ENCODE measurements around the gene CFAP97D1. TPM values are rescaled to one million over a fixed set of nuclear protein-coding genes. Genes with fewer than 3 reads are reported as not detected.
A peak's percentile ranks its signal among the peaks of the same experiment; 100 is the strongest.

Gene CFAP97D1
- total RNA-seq, 5 donors from 2014 or later (not counting 1 experiment from before 2014, with no cell fraction given), result not detected

GRCh38 chr17:43740541-43740940 is 39.7 kb upstream of the CFAP97D1 start:
- Mint-ChIP-seq H3K27ac (no peak overlapping the region), H3K27me3 (peaks cover 32 to 47% of the 10 kb centered on the region in 2 donors), H3K4me1 (no peaks in the 10 kb centered on the region), H3K4me3 (no peak overlapping the region), H3K9me3 (no peaks in the 10 kb centered on the region), H3K36me3 (no peaks in the 10 kb centered on the region)
- ATAC-seq (replicated peaks in 1 of 4), result no peak
- no peak for DNase-seq
- no peak overlapping the region for H3K27ac ChIP-seq (ENCODE audit: low read length)
- H3K36me3 ChIP-seq (ENCODE audit: control insufficient read depth in 2 of 2, extremely low read depth in 1 of 2, insufficient read depth in 1 of 2, low read length in 1 of 2), result no peaks in the 10 kb centered on the region
- POLR2A ChIA-PET, result no interaction called here
- H3K4me1 ChIP-seq (ENCODE audit: control insufficient read depth in 1 of 2, extremely low read depth in 1 of 2, insufficient read depth in 2 of 2, low read length in 2 of 2), result no peaks in the 10 kb centered on the region
- peaks cover 0 to 49% of the 10 kb centered on the region in 2 experiments for H3K27me3 ChIP-seq (replicated peaks in 1 of 2; ENCODE audit: control insufficient read depth in 2 of 2, extremely low read depth in 1 of 2, insufficient read depth in 2 of 2, low read length in 1 of 2)
- 87% methylated on average over 4 of the region's 4 CpGs for whole genome bisulfite sequencing (ENCODE audit: insufficient coverage)
- H3K9me3 ChIP-seq, result no peaks in the 10 kb centered on the region
- H3K4me3 ChIP-seq (ENCODE audit: control insufficient read depth in 1 of 2, extremely low read depth in 1 of 2, low read length in 1 of 2), result no peak overlapping the region
- CTCF ChIA-PET, result no interaction called here

- peaks cover 42 to 58% of the 10 kb centered on the region in 2 donors for H3K27me3 Mint-ChIP-seq
- no peaks in the 10 kb centered on the region for H3K9me3 Mint-ChIP-seq
- H3K4me1 Mint-ChIP-seq, result no peaks in the 10 kb centered on the region
- Histone ChIP-seq H3K4me3 (ENCODE audit: control insufficient read depth in 1 of 2, extremely low read depth in 1 of 2, low read length in 1 of 2) (no peak overlapping the region), H3K9me3 (no peaks in the 10 kb centered on the region), H3K27ac (ENCODE audit: low read length) (no peak overlapping the region), H3K36me3 (ENCODE audit: control insufficient read depth in 2 of 2, extremely low read depth in 1 of 2, insufficient read depth in 1 of 2, low read length in 1 of 2) (no peaks in the 10 kb centered on the region), H3K27me3 (replicated peaks in 1 of 2; ENCODE audit: control insufficient read depth in 2 of 2, extremely low read depth in 1 of 2, insufficient read depth in 2 of 2, low read length in 1 of 2) (peaks cover 0 to 56% of the 10 kb centered on the region in 2 experiments), H3K4me1 (ENCODE audit: control insufficient read depth in 1 of 2, extremely low read depth in 1 of 2, insufficient read depth in 2 of 2, low read length in 2 of 2) (no peaks in the 10 kb centered on the region)
- POLR2A ChIA-PET, result no interaction called here
- WGBS (ENCODE audit: insufficient coverage), result 78% methylated on average over 4 of the region's 5 CpGs
- no peak for ATAC-seq (replicated peaks in 1 of 4)
- no peak overlapping the region for H3K4me3 Mint-ChIP-seq
- CTCF ChIA-PET, result interaction anchor here in 1 of 2 donors (0.6 kb wide), 1 partner anchor 69 kb away, joined by 3 read pairs; no protein-coding TSS in a partner anchor
- no peaks in the 10 kb centered on the region for H3K36me3 Mint-ChIP-seq
- DNase-seq, result no peak
- H3K27ac Mint-ChIP-seq, result no peak overlapping the region
Measured at GRCh38 chr17:43741636-43742035, 38.6 kb upstream of the CFAP97D1 start.

- Mint-ChIP-seq H3K36me3 (no peaks in the 10 kb centered on the region), H3K9me3 (no peaks in the 10 kb centered on the region), H3K4me3 (no peak overlapping the region), H3K27ac (no peak overlapping the region), H3K27me3 (peaks cover 55 to 64% of the 10 kb centered on the region in 2 donors), H3K4me1 (no peaks in the 10 kb centered on the region)
- ATAC-seq (replicated peaks in 1 of 4) (no peak), DNase-seq (no peak)
- no peaks in the 10 kb centered on the region for H3K4me1 ChIP-seq (ENCODE audit: control insufficient read depth in 1 of 2, extremely low read depth in 1 of 2, insufficient read depth in 2 of 2, low read length in 2 of 2)
- no peaks in the 10 kb centered on the region for H3K9me3 ChIP-seq
- no peak overlapping the region for H3K27ac ChIP-seq (ENCODE audit: low read length)
- H3K4me3 ChIP-seq (ENCODE audit: control insufficient read depth in 1 of 2, extremely low read depth in 1 of 2, low read length in 1 of 2), result no peak overlapping the region
- no peaks in the 10 kb centered on the region for H3K36me3 ChIP-seq (ENCODE audit: control insufficient read depth in 2 of 2, extremely low read depth in 1 of 2, insufficient read depth in 1 of 2, low read length in 1 of 2)
- ChIA-PET POLR2A (no interaction called here), CTCF (no interaction called here)
- WGBS (ENCODE audit: insufficient coverage), result no CpG with 5 or more reads among the region's 6 CpGs
- H3K27me3 ChIP-seq (replicated peaks in 1 of 2; ENCODE audit: control insufficient read depth in 2 of 2, extremely low read depth in 1 of 2, insufficient read depth in 2 of 2, low read length in 1 of 2), result peaks cover 0 to 63% of the 10 kb centered on the region in 2 experiments
Measured at GRCh38 chr17:43745541-43745940, 34.7 kb upstream of the CFAP97D1 start.

DNA sequence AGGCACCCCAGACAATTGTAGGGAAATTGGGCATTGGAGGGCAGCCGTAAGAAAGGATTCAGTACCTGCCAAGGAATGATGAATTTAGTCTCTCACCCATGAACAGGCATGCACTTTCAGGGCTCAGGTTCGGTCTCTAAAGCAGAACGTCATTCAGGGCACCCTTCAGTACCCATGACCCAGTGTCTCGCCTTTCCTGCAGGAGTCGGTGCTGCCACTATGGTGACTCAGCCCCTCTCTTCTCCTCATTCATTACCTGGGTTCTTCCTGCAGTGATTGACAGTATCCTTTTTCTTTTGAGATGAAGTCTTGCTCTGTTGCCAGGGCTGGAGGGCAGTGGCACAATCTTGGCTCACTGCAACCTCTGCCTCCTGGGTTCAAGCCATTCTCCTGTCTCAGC is 30.1 kb upstream of the CFAP97D1 start:
- no peaks in the 10 kb centered on the region for H3K36me3 Mint-ChIP-seq
- no peak overlapping the region for H3K27ac Mint-ChIP-seq
- Histone ChIP-seq H3K36me3 (ENCODE audit: control insufficient read depth in 2 of 2, extremely low read depth in 1 of 2, insufficient read depth in 1 of 2, low read length in 1 of 2) (no peaks in the 10 kb centered on the region), H3K9me3 (no peaks in the 10 kb centered on the region), H3K4me3 (ENCODE audit: control insufficient read depth in 1 of 2, extremely low read depth in 1 of 2, low read length in 1 of 2) (no peak overlapping the region), H3K4me1 (ENCODE audit: control insufficient read depth in 1 of 2, extremely low read depth in 1 of 2, insufficient read depth in 2 of 2, low read length in 2 of 2) (no peaks in the 10 kb centered on the region), H3K27me3 (replicated peaks in 1 of 2; ENCODE audit: control insufficient read depth in 2 of 2, extremely low read depth in 1 of 2, insufficient read depth in 2 of 2, low read length in 1 of 2) (peaks cover 0 to 54% of the 10 kb centered on the region in 2 experiments), H3K27ac (ENCODE audit: low read length) (no peak overlapping the region)
- ATAC-seq (replicated peaks in 1 of 4) (no peak), DNase-seq (no peak)
- H3K9me3 Mint-ChIP-seq, result no peaks in the 10 kb centered on the region
- 66% methylated on average over 2 of the region's 5 CpGs for WGBS (ENCODE audit: insufficient coverage)
- no peak overlapping the region for H3K4me3 Mint-ChIP-seq
- peaks cover 56% of the 10 kb centered on the region in 2 donors for H3K27me3 Mint-ChIP-seq
- ChIA-PET CTCF (interaction anchor here in 1 of 2 donors (0.8 kb wide), 1 partner anchor 9 kb away, joined by 4 read pairs; no protein-coding TSS in a partner anchor), POLR2A (no interaction called here)
- peaks cover 0 to 2% (median 0%) of the 10 kb centered on the region in 3 donors for H3K4me1 Mint-ChIP-seq

DNA sequence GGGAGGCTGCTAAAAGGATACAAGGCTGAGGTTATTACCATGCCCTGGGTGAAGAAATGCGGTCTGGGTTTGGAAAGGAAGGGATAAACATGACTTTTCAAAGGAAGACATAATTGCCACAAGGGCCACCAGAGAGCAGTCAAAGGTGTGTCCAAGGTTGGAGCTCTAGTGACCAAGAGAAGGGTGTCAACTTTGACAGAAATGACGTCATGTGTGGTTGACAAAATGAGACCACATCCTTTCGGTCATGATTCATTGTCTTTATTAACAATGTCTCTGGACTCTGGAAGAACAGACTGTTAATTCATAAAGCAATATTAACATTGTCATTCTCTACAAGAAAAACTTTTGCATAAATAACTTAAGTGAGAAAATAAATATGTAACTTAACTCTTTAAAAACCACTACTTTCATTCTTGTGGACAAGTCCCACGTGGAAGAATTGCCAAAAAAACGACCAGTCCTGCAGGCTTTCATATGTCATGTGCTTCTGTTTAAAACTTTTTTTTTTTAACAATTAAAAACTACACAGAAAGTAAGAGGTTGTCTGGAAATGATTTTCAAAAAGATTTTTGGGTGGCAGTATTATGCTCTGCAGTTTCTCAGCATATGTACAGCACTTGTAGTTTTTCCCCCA is 26.6 kb upstream of the CFAP97D1 start:
- H3K36me3 Mint-ChIP-seq, result no peaks in the 10 kb centered on the region
- peaks cover 0 to 7% (median 3%) of the 10 kb centered on the region in 3 donors for H3K4me1 Mint-ChIP-seq
- peaks cover 51 to 58% of the 10 kb centered on the region in 2 donors for H3K27me3 Mint-ChIP-seq
- peaks cover 0 to 69% of the 10 kb centered on the region in 2 experiments for H3K27me3 ChIP-seq (replicated peaks in 1 of 2; ENCODE audit: control insufficient read depth in 2 of 2, extremely low read depth in 1 of 2, insufficient read depth in 2 of 2, low read length in 1 of 2)
- POLR2A ChIA-PET, result no interaction called here
- no peaks in the 10 kb centered on the region for H3K36me3 ChIP-seq (ENCODE audit: control insufficient read depth in 2 of 2, extremely low read depth in 1 of 2, insufficient read depth in 1 of 2, low read length in 1 of 2)
- no peak overlapping the region for H3K27ac Mint-ChIP-seq
- no peak overlapping the region for H3K4me3 ChIP-seq (ENCODE audit: control insufficient read depth in 1 of 2, extremely low read depth in 1 of 2, low read length in 1 of 2)
- CTCF ChIA-PET, result no interaction called here
- no peak overlapping the region for H3K27ac ChIP-seq (ENCODE audit: low read length)
- ATAC-seq (replicated peaks in 1 of 4), result no peak
- WGBS (ENCODE audit: insufficient coverage), result 79% methylated on average over 2 of the region's 5 CpGs
- no peak overlapping the region for H3K4me3 Mint-ChIP-seq
- no peaks in the 10 kb centered on the region for H3K9me3 ChIP-seq
- no peaks in the 10 kb centered on the region for H3K9me3 Mint-ChIP-seq
- peaks cover 0 to 2% of the 10 kb centered on the region in 2 experiments for H3K4me1 ChIP-seq (ENCODE audit: control insufficient read depth in 1 of 2, extremely low read depth in 1 of 2, insufficient read depth in 2 of 2, low read length in 2 of 2)
- DNase-seq, result peak in 1 of 35 experiments; percentile 22

- Histone ChIP-seq H3K27ac (ENCODE audit: low read length) (no peak overlapping the region), H3K4me3 (ENCODE audit: control insufficient read depth in 1 of 2, extremely low read depth in 1 of 2, low read length in 1 of 2) (no peak overlapping the region), H3K4me1 (ENCODE audit: control insufficient read depth in 1 of 2, extremely low read depth in 1 of 2, insufficient read depth in 2 of 2, low read length in 2 of 2) (peaks cover 0 to 2% of the 10 kb centered on the region in 2 experiments), H3K36me3 (ENCODE audit: control insufficient read depth in 2 of 2, extremely low read depth in 1 of 2, insufficient read depth in 1 of 2, low read length in 1 of 2) (no peaks in the 10 kb centered on the region), H3K9me3 (no peaks in the 10 kb centered on the region), H3K27me3 (replicated peaks in 1 of 2; ENCODE audit: control insufficient read depth in 2 of 2, extremely low read depth in 1 of 2, insufficient read depth in 2 of 2, low read length in 1 of 2) (peaks cover 0 to 72% of the 10 kb centered on the region in 2 experiments)
- Mint-ChIP-seq H3K27me3 (peaks cover 45 to 60% of the 10 kb centered on the region in 2 donors), H3K27ac (no peak overlapping the region), H3K9me3 (no peaks in the 10 kb centered on the region), H3K36me3 (no peaks in the 10 kb centered on the region), H3K4me3 (no peak overlapping the region), H3K4me1 (peaks cover 0 to 7% (median 3%) of the 10 kb centered on the region in 3 donors)
- ATAC-seq (replicated peaks in 1 of 4) (no peak), DNase-seq (no peak)
- 40% methylated on average over 19 of the region's 21 CpGs for WGBS (ENCODE audit: insufficient coverage)
- CTCF ChIA-PET, result interaction anchor here in 1 of 2 donors (1.5 kb wide), 1 partner anchor 61 kb away, joined by 4 read pairs; no protein-coding TSS in a partner anchor
- POLR2A ChIA-PET, result no interaction called here
Measured at GRCh38 chr17:43754947-43755346, 25.3 kb upstream of the CFAP97D1 start.
